DOHH2 (cell line): Measurements from ENCODE around the gene ESYT2.

Experiments
- CTCF ChIP-seq: fragments of 200-600 bp; sonication (generic); IDR thresholded peaks from one replicate; pipeline ENCODE4 v1.5.1; 2014; ENCODE audit warnings: antibody characterized with exemption, mild to moderate bottlenecking, low read depth, low read length; ENCODE audit not compliant: poor library complexity, severe bottlenecking
- EZH2phosphoT487 ChIP-seq: fragments of 200-600 bp; sonication (generic); IDR thresholded peaks from 2 replicates; pipeline ENCODE4 v1.6.1; 2017; ENCODE audit warnings: borderline replicate concordance, mild to moderate bottlenecking, antibody characterized with exemption, low read length, moderate library complexity, mixed read lengths

GRCh38 chr7:158743219-158743618 is 86.1 kb downstream of the ESYT2 start:
- TF ChIP-seq CTCF (no peak), EZH2phosphoT487 (no peak)
